Activated CD4-positive, alpha-beta T cell treated with anti-CD3 and anti-CD28 coated beads for 36 hours (primary cell): ENCODE data around the gene CCK. TPM values are rescaled to one million over a fixed set of nuclear protein-coding genes. Genes with fewer than 3 reads are reported as not detected.

Source experiments
- ATAC-seq: fragments of 200-7000 bp; cut with Tn5 transposase; one replicate; pipeline ENCODE4 v1.10.0; 2021; ENCODE audit warnings: mild to moderate bottlenecking, moderate library complexity
- CTCF ChIA-PET: fragments of 350-600 bp; sonication (Branson Sonifier 250); formaldehyde crosslinking; loops from one replicate; lab custom pipeline; 2021; ENCODE audit warnings: antibody characterized with exemption; lab: Charles Lee
- POLR2A ChIA-PET: fragments of 350-600 bp; sonication (Branson Sonifier 250); formaldehyde crosslinking; loops from one replicate; lab custom pipeline; 2021; ENCODE audit warnings: antibody characterized with exemption, inconsistent platforms; lab: Charles Lee
- DNase-seq: peaks from one replicate; pipeline ENCODE4 v3.0.0-alpha.2; 2020
- H3K27ac Mint-ChIP-seq: one replicate; pipeline ENCODE4 v1.8.0; 2021; ENCODE audit warnings: mixed read lengths
- H3K27me3 Mint-ChIP-seq: one replicate; pipeline ENCODE4 v1.8.0; 2021; ENCODE audit warnings: mixed read lengths
- H3K36me3 Mint-ChIP-seq: one replicate; pipeline ENCODE4 v1.8.0; 2021; ENCODE audit warnings: low read depth, mixed read lengths
- H3K4me1 Mint-ChIP-seq: one replicate; pipeline ENCODE4 v1.8.0; 2021; ENCODE audit warnings: mixed read lengths
- H3K4me3 Mint-ChIP-seq: one replicate; pipeline ENCODE4 v1.8.0; 2021; ENCODE audit warnings: mild to moderate bottlenecking, moderate library complexity, mixed read lengths
- H3K9me3 Mint-ChIP-seq: one replicate; pipeline ENCODE4 v1.8.0; 2021; ENCODE audit warnings: low read depth, mixed read lengths
- intact Hi-C, 2 experiments: fragments of 100-400 bp; cut with DNase I in 1 of 2; cut with micrococcal nuclease in 1 of 2; formaldehyde crosslinking; loops; one replicate each; pipeline versions ENCODE4 v1.14.2 to v1.15.1; 2022 to 2024; cut with DNase I, micrococcal nuclease
- total RNA-seq, 2 experiments: library from RNA; stranded (reverse); gene quantifications; one replicate each; pipeline ENCODE4 v1.2.3, GENCODE V29; 2021

The CCK gene
- not detected for total RNA-seq

- POLR2A ChIA-PET: interaction anchor here (0.6 kb wide), 1 partner anchor 178 kb away, joined by 4 read pairs; no protein-coding TSS in a partner anchor
- no peak within 1 kb of the TSS for H3K27ac Mint-ChIP-seq
Observed at GRCh38 chr3:42266085-42266484, at the start of gene CCK. Gene CCK (minus strand): TSS chr3:42266185. CDS start chr3:42263630, 2,555 bp downstream.

GRCh38 chr3:42314411-42314810, 48.4 kb upstream of the CCK start:
- Mint-ChIP-seq H3K4me1 (no peaks in the 10 kb centered on the region), H3K27me3 (no peaks in the 10 kb centered on the region), H3K36me3 (peaks cover 8% of the 10 kb centered on the region), H3K27ac (no peak overlapping the region), H3K4me3 (no peak overlapping the region), H3K9me3 (peaks cover 23% of the 10 kb centered on the region)
- CTCF ChIA-PET: no interaction called here
- POLR2A ChIA-PET: no interaction called here
- ATAC-seq: no peak
- DNase-seq: no peak
- intact Hi-C loops: no loop called here

More at GRCh38 chr3:42266085-42266484, at the start of gene CCK:
- CTCF ChIA-PET: no interaction called here
- DNase-seq: no peak
- intact Hi-C loops: no loop called here
- H3K4me3 Mint-ChIP-seq: no peak within 1 kb of the TSS
- H3K27me3 Mint-ChIP-seq: peaks cover 59% of the 10 kb centered on the region
- H3K9me3 Mint-ChIP-seq: no peaks in the 10 kb centered on the region
- H3K4me1 Mint-ChIP-seq: peaks cover 9% of the 10 kb centered on the region
- no peak for ATAC-seq
- H3K36me3 Mint-ChIP-seq: no peaks in the 10 kb centered on the region

GRCh38 chr3:42308651-42309050, 42.7 kb upstream of the CCK start:
- CTCF ChIA-PET: interaction anchor here (0.6 kb wide), 1 partner anchor 196 kb away, joined by 5 read pairs; no protein-coding TSS in a partner anchor
- POLR2A ChIA-PET: no interaction called here

GRCh38 chr3:42306499-42306898, 40.5 kb upstream of the CCK start:
- ATAC-seq (peak; percentile 74), DNase-seq (peak; percentile 9)
- ChIA-PET CTCF (interaction anchor here (1.5 to 1.7 kb wide), 2 partner anchors 59 to 137 kb away, joined by 4 to 5 read pairs; no protein-coding TSS in a partner anchor), POLR2A (no interaction called here)
- peaks cover 6% of the 10 kb centered on the region for H3K4me1 Mint-ChIP-seq
- no peaks in the 10 kb centered on the region for H3K9me3 Mint-ChIP-seq
- peaks cover 7% of the 10 kb centered on the region for H3K27me3 Mint-ChIP-seq
- H3K27ac Mint-ChIP-seq: no peak overlapping the region
- no peaks in the 10 kb centered on the region for H3K36me3 Mint-ChIP-seq
- H3K4me3 Mint-ChIP-seq: no peak overlapping the region
- intact Hi-C loops: no loop called here

More at GRCh38 chr3:42308651-42309050, 42.7 kb upstream of the CCK start:
- Mint-ChIP-seq H3K4me3 (no peak overlapping the region), H3K36me3 (peaks cover 2% of the 10 kb centered on the region), H3K4me1 (peaks cover 2% of the 10 kb centered on the region), H3K27ac (no peak overlapping the region), H3K27me3 (peaks cover 7% of the 10 kb centered on the region), H3K9me3 (peaks cover 4% of the 10 kb centered on the region)
- DNase-seq (no peak), ATAC-seq (no peak)
- intact Hi-C loops: no loop called here

- no peak overlapping the region for H3K27ac Mint-ChIP-seq
- H3K4me3 Mint-ChIP-seq: no peak overlapping the region
- ATAC-seq (no peak), DNase-seq (no peak)
- no peaks in the 10 kb centered on the region for H3K36me3 Mint-ChIP-seq
- intact Hi-C loops: no loop called here
- H3K4me1 Mint-ChIP-seq: peaks cover 6% of the 10 kb centered on the region
- ChIA-PET CTCF (interaction anchor here (0.8 kb wide), 1 partner anchor 86 kb away, joined by 3 read pairs; no protein-coding TSS in a partner anchor), POLR2A (no interaction called here)
- peaks cover 6% of the 10 kb centered on the region for H3K27me3 Mint-ChIP-seq
- no peaks in the 10 kb centered on the region for H3K9me3 Mint-ChIP-seq
Observed at GRCh38 chr3:42302924-42303634, 37.1 kb upstream of the CCK start.

GRCh38 chr3:42301446-42302175, 35.6 kb upstream of the CCK start:
- Mint-ChIP-seq H3K27ac (no peak overlapping the region), H3K4me3 (no peak overlapping the region), H3K27me3 (peaks cover 4% of the 10 kb centered on the region), H3K4me1 (peaks cover 6% of the 10 kb centered on the region), H3K9me3 (no peaks in the 10 kb centered on the region), H3K36me3 (no peaks in the 10 kb centered on the region)
- ChIA-PET CTCF (no interaction called here), POLR2A (no interaction called here)
- DNase-seq: no peak
- ATAC-seq: no peak
- intact Hi-C loops: no loop called here

GRCh38 chr3:42300778-42301177, 34.8 kb upstream of the CCK start:
- no peak overlapping the region for H3K27ac Mint-ChIP-seq
- intact Hi-C loops: no loop called here
- ATAC-seq (no peak), DNase-seq (no peak)
- peaks cover 5% of the 10 kb centered on the region for H3K4me1 Mint-ChIP-seq
- H3K36me3 Mint-ChIP-seq: no peaks in the 10 kb centered on the region
- peaks cover 5% of the 10 kb centered on the region for H3K27me3 Mint-ChIP-seq
- no peak overlapping the region for H3K4me3 Mint-ChIP-seq
- ChIA-PET POLR2A (no interaction called here), CTCF (interaction anchor here (0.5 kb wide), 1 partner anchor 1219 kb away, joined by 3 read pairs; no protein-coding TSS in a partner anchor)
- H3K9me3 Mint-ChIP-seq: no peaks in the 10 kb centered on the region

- DNase-seq: peak; percentile 53
- intact Hi-C loops: no loop called here
- H3K27ac Mint-ChIP-seq: no peak overlapping the region
Observed at GRCh38 chr3:42300013-42300412, 34.0 kb upstream of the CCK start.

GRCh38 chr3:42298259-42298658, 32.3 kb upstream of the CCK start:
- no peaks in the 10 kb centered on the region for H3K9me3 Mint-ChIP-seq
- ATAC-seq (no peak), DNase-seq (no peak)
- no peak overlapping the region for H3K4me3 Mint-ChIP-seq
- peaks cover 5% of the 10 kb centered on the region for H3K27me3 Mint-ChIP-seq
- no peaks in the 10 kb centered on the region for H3K36me3 Mint-ChIP-seq
- CTCF ChIA-PET: no interaction called here
- intact Hi-C loops: no loop called here
- no peak overlapping the region for H3K27ac Mint-ChIP-seq
- peaks cover 3% of the 10 kb centered on the region for H3K4me1 Mint-ChIP-seq
- POLR2A ChIA-PET: no interaction called here

More at GRCh38 chr3:42300013-42300412, 34.0 kb upstream of the CCK start:
- Mint-ChIP-seq H3K36me3 (no peaks in the 10 kb centered on the region), H3K4me3 (no peak overlapping the region), H3K27me3 (peaks cover 3% of the 10 kb centered on the region), H3K4me1 (peaks cover 5% of the 10 kb centered on the region), H3K9me3 (no peaks in the 10 kb centered on the region)
- ChIA-PET POLR2A (no interaction called here), CTCF (no interaction called here)
- no peak for ATAC-seq

- no peak overlapping the region for H3K4me3 Mint-ChIP-seq
- ChIA-PET POLR2A (no interaction called here), CTCF (no interaction called here)
- intact Hi-C loops: no loop called here
- no peaks in the 10 kb centered on the region for H3K36me3 Mint-ChIP-seq
- H3K9me3 Mint-ChIP-seq: no peaks in the 10 kb centered on the region
- DNase-seq: no peak
- no peak for ATAC-seq
- no peak overlapping the region for H3K27ac Mint-ChIP-seq
- peaks cover 7% of the 10 kb centered on the region for H3K4me1 Mint-ChIP-seq
- H3K27me3 Mint-ChIP-seq: peaks cover 10% of the 10 kb centered on the region
Observed at GRCh38 chr3:42292009-42292408, 26.0 kb upstream of the CCK start.

GRCh38 chr3:42290966-42291714, 25.2 kb upstream of the CCK start:
- intact Hi-C loops: no loop called here
- CTCF ChIA-PET: interaction anchor here (1.5 kb wide), 1 partner anchor 44 kb away, joined by 4 read pairs; no protein-coding TSS in a partner anchor

More at GRCh38 chr3:42290966-42291714, 25.2 kb upstream of the CCK start:
- no peak overlapping the region for H3K27ac Mint-ChIP-seq
- ATAC-seq: peak; percentile 68
- H3K4me3 Mint-ChIP-seq: no peak overlapping the region
- peaks cover 10% of the 10 kb centered on the region for H3K27me3 Mint-ChIP-seq
- POLR2A ChIA-PET: no interaction called here
- peaks cover 7% of the 10 kb centered on the region for H3K4me1 Mint-ChIP-seq
- no peaks in the 10 kb centered on the region for H3K9me3 Mint-ChIP-seq
- no peaks in the 10 kb centered on the region for H3K36me3 Mint-ChIP-seq
- DNase-seq: peak; percentile 24
